A673 (cell line): ENCODE measurements around the gene HTR3B.

ENCODE experiments used
- CTCF ChIP-seq: fragments of 300-800, 200-600 bp; sonication (generic); conservative IDR thresholded peaks from 2 replicates; pipeline ENCODE4 v1.5.1; 2017; ENCODE audit warnings: low read depth, mild to moderate bottlenecking, antibody characterized with exemption, low read length, moderate library complexity, mixed read lengths
- EZH2 ChIP-seq: fragments of 200-600 bp; sonication (generic); IDR thresholded peaks from 2 replicates; pipeline ENCODE4 v1.6.1; 2017; ENCODE audit warnings: borderline replicate concordance, low read depth, mild to moderate bottlenecking, mixed read lengths, antibody characterized with exemption, low read length; ENCODE audit not compliant: poor library complexity, severe bottlenecking

GRCh38 chr11:113989916-113990315 is 85.3 kb downstream of the HTR3B start:
- TF ChIP-seq EZH2 (no peak), CTCF (no peak)
